Activated CD4-positive, CD25-positive, alpha-beta regulatory T cell treated with anti-CD3 and anti-CD28 coated beads, Interleukin-2, amount 50 U/mL, for 72 hours (primary cell): ENCODE data around the gene RUNX2.

Experiments used
- DNase-seq: peaks from one replicate; pipeline ENCODE4 v3.0.0; 2021

The RUNX2 gene

DNA sequence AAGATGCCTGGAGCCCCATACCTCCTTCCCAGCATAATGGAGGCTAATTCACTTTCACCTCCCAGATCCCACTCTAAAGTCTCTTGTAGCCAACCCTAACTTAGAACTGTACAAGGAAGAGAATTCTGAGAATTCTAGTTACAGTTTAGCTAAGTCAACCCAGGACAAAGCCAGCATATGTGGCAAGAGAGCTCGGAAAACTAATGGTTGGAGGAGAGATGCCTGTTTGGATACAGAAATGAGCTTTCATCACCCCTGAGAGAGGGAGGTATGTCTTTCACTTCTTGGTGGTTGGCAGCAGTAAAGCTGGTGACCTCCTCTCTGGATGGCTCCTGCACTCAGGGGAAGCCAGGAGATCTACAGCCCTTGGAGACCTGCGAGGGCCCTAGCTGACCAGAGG, 302.2 kb downstream of the RUNX2 start:
- DNase-seq, result no peak

DNA sequence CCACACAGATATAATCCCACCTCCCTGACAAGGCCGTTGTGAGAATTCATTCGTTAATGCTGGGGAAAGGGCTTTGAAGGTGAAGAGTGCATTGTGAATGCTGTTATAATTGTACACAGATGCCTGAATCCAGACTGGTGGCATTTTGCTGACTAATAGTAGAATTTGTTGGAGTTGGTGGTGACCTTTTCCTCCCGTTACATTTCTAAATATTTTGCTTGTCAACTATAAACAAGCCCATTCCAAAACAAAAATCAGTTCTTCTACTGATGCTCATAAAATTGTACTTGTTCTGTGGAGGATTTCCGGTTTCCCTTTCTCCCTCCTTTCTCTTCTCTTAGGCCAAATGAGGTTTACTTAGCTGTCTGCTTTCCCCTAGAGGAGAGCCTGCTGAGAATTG, 302.7 kb downstream of the RUNX2 start:
- DNase-seq, result no peak

DNA sequence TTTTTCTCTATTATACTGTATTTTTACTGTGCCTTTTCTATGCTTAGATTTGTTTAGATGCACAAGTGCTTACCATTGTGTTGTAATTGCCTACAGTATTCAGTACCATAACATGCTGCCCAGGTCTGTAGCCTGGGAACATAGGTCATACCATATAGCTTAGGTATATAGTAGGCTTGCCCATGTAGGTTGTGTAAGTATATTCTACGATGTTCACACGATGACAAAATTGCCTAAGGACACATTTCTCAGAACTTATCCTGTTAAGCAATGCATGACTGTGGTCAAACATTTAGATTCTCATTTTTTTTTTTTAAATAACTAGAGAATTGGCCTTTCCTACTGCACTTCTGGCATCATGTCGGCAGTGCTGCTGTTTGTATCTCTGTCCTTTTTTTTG, 303.3 kb downstream of the RUNX2 start:
- DNase-seq, result no peak

DNA sequence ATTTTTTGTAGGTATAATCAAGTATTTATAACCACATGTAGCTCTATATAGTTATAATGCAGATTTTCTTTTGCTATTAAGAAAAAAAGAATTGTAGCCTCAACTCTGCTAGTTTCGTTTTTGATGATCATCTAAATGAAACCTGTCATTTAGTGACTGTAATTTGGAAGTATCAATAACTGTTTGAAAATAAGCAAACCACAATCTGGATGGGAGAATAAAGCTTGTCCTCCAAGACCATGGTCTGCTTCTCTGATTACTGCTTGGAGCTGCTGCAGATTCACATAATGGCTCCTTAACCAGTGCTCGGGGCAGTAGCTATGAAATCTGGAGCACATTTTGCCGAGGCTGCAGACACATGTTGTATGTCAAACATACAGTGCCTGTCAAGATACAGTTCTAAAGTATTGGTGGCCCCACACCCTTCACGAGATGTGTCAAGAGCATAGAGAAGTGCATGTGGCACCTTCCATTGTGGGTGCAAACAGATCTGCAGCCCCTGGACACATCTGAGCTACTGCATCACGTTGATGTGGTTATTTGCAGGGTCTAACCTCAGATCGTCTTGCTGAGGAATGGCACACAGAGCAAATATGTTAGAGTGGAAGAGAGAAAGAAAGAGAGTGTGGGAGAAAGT, 305.3 kb downstream of the RUNX2 start:
- no peak for DNase-seq

DNA sequence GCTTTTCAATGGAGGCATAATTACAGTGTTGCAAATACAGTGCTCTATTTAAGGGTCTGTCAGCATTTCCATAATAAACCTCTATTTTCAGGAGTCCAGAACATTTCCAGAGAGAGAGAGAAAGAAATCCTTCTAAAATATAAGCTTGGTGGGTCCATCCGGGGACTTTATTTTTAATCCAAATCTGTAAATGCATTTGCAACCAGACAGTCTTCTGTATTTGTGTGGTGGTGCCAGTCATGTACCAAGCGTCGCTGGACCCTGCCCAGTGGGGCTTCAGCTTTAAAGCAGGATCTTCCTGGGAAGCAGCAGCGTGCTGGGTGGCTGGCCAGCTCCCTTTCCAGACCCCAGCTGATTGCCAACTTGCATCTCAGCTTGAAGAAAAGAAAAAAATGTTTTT, 306.1 kb downstream of the RUNX2 start:
- no peak for DNase-seq

DNA sequence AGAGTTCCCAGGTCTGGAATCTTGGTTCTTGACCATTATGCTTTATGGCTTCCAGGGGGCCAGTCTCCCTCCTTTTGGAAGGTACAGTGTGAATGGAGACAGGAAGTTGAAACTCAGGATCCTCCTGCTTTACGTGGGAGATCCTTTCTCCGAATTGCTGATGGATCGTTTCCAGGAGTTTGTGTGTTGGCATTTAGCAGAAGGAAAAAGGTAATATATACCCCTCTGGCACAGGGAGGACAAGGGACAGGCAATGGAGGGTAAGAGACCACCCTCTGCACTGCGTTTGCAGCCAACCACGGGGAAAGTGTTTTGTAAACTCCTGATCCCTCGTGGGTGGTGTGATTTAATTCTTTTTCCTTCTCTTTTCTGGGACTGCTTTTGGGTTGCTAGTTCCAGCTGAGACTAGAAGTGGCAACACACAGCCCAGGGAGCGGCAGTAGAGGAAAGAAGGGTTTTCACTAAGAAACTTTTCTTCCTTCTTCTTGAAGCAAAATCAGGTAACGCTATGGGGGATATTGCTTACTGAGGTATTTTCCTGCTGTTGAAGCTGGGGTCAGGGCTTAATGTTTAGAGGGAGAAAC, 307.2 kb downstream of the RUNX2 start:
- no peak for DNase-seq

DNA sequence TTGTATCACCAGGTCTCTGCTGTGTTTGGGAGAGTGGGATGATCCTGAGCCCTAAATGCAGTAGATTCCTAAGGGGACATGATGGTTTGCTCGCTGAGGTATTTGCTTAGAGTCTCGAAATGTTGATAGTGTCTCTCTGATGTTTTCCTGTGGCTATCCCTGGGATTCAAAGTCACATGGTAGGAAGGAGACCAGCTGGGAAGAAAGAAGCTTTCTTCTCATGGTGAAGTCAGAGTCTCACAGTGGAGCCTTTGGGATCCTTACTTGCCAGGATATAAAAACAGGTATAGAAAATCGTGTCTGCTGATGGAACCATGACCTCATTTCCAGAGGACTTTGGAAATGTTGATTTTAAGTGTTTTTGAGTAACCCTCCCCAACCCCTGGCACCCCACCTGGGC, 308.9 kb downstream of the RUNX2 start:
- no peak for DNase-seq

DNA sequence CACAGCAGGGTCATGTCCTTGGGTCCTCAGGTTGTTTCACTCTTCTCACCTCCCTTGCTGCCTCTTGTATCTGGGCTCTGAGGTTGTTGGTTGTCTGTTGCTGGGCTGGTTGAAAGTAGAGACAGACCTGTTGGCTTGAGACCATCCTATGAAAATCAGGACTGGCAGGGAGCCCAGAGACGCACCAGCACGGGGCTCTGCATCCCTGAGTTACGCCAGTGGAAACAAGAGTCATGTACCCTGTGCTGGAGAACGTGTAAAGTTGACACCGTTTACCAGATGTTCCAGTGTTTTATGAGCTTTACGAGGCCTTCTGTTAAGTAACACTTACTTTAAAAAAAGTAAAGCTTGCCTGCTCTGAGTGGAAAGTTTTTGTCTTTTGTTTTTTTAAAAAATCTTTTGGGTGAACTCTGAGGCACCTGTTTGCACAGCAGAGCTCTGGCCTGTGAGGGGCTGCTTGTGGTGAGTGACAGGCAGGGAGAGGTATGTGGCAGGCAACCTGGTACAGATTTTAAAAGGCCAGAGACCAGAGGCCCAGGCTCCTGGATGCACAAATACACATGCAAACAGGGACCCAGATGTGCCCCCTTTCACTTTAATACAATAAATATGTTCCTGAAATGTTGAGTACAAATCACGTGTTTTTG, 309.6 kb downstream of the RUNX2 start:
- no peak for DNase-seq

DNA sequence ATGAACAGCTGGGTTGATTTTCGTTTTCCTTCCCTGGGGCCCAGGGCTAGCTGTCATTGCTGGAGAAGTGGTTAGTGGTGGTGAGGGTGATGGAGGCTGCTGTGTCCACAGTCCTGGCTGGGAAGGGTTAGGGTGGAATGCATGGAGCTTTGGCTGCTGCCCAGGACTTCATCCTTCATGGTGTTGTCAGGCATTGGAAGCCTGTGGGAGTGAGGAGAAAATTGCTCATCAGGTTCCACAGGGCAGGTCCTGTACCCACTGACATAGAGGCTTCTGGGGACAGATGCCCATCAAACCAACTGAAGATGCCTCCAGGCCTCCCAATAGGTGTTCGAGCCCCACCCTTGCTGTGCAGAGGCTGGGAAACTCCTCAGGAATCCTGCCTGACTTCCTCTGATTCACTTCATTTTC, 312.0 kb downstream of the RUNX2 start:
- DNase-seq, result no peak

DNA sequence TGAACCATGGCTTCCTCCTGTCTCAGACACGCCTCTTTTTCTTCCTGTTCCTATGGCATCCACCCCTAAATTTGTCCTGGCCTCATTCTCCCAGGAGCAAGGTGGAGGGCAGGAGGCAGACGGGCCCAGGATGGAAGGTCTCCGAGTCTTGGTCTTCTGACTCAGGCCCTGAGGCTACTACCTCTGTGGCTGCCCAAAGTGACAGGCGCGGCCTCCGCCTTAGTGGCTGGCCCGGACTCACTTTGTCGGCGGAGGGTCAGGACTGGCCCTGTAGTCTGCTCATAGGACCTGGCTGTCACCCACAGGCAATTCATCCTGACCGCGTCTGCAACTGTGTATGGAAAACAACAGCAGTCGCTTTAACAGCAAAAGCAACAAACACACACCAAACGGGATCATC, 312.7 kb downstream of the RUNX2 start:
- no peak for DNase-seq

DNA sequence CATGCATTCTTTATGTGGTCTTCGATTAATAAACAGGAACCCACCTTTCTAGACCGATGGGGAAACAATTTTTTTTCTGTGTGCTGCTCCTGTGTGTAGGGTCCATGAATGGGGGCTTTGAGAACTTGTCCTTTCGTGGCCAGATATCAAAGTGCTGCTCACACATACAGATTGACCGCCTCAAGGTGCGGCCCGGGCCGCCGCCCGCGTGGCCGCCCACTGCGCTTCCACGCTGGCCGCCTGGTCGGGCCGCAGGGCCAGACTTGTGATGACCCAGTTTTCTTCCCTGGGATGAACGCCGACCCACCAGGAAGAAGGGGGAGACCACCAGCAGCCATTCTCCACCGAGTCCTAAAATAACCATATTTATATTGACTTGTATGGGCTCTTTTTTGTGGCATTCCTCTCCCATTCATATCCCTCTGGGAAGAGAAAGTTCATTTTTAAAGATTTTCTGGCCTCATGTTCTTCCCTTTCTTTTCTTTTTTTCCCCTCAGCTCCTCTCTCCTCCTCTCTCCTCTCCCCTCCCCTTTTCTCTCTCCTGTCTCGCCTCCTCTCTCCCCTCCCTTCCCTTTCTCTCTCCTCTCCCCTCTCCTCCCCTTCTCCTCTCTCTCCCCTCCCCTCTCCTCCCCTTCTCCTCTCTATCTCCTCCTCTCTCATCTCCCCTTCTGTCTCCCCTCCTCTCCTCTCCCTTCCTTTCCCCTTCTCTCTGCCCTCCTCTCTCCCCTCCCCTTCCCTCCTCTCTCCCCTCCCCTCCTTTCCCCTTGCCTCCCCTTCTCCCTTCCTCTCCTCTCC, 314.4 kb downstream of the RUNX2 start:
- DNase-seq, result no peak

DNA sequence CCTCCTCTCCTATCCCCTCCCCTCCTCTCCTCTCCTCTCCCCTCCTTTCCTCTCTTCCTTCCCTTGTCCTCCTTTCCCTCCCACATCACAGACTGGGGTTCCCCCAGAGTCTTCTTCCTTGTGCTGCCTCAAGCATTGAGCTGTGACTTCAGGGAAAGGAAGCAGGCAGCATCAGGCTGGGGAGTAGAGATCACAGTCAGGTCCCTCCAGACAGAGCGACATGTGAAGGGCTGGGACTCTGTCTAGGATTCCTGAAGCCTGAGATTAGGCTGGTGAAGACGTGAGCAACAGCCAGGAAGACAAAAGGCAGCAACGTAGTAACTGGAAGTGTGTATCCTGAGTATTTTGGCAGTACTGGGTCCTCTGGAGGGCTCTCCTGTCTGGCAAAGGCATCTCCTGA, 315.0 kb downstream of the RUNX2 start:
- DNase-seq, result no peak

DNA sequence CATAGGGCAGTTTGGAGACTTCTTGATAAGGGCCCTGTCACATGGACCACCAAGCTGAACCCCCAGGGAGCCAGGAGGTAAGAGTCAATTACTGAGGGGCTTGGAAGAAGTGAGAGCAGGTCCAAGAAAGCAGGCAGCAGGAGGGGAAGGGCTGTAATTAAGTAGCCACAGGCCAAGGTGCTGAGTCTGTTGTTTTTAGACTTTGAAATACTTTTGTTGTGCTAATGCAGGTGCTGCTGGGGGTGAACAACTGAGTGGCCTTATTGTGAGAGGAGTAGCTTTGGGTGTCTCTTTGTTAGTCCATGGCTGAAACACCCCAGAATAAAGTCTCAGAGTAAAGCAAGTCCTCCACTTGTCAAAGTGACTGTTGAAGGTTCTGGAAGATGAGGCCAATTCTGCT, 316.6 kb downstream of the RUNX2 start:
- DNase-seq, result no peak

DNA sequence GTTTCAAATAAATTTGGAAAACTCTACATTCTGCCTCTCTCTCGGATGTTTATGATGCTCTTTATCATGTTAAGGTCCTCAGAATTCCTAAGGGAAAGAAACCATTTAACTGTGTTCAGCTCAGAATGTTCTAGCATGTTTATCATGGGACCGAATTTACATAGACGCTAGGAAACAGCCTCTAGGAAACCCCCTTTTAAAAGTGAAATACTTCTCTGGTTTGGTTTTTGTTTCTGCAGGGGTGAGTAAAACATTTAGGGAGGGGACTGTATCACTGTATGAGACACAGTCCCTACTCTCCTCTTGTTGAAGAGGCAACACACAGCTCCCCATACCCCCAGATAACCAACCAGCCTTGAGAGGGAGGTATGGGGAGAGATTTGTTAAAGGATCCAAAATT, 317.2 kb downstream of the RUNX2 start:
- DNase-seq, result no peak

DNA sequence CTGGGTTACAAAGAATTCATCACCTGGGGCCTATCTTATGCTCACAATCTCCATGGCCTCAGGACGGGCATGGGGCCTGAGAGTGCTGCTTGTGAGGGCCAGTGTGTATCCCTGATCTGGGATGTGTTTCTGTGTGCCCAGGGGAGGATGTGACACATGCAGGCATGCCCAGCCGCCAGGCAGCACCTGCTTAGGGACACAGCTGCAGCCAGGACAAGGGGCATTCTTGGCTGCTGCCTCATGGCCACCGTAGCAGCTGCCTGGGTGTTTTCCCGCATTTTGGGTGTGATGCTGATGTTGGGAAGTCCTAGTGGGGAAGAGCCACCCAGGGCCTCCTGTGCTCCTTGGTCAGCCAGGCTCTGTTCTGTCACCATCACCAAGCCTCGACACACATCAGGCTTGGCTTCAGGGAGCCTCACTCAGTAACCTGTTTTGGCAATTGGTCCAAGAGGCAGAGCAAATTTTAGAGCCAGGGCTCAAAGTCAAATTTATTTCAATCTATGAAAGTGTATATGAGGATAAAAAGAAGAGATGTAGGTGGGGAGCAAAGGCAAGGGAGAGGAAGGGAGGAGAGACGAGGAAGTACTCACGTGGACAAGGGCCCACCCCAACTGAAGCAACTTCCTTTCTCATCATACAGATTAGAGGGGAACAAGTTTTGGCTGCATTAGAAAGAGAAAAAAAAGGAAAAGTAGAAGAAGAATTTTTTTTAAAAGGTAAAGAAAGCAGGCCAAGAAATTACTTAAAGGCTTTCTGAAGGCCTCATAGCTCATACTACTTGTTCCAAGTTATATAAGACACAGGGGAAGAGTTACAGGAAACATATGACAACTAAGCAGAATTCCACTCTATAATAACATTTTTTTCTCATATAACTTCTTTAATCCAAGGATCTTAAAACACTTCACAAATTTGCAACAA, 319.5 kb downstream of the RUNX2 start:
- DNase-seq, result no peak

DNA sequence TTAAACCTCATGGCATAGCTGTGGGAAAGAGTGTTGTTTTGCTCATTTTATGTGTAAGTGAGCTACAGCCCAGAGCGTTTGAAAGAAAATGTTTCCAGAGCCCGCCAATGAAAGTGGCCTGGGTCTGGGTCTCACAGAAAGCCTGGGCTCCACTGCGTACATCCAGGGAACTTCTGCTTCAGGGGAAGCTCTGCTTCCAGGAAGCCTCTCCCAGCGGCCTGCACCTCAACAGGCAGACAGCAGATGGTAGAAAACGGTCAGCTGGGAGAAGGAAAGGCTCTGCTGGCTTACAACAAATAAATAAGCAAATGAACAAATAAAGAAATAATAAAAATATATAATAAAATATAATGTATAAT, 320.1 kb downstream of the RUNX2 start:
- no peak for DNase-seq

DNA sequence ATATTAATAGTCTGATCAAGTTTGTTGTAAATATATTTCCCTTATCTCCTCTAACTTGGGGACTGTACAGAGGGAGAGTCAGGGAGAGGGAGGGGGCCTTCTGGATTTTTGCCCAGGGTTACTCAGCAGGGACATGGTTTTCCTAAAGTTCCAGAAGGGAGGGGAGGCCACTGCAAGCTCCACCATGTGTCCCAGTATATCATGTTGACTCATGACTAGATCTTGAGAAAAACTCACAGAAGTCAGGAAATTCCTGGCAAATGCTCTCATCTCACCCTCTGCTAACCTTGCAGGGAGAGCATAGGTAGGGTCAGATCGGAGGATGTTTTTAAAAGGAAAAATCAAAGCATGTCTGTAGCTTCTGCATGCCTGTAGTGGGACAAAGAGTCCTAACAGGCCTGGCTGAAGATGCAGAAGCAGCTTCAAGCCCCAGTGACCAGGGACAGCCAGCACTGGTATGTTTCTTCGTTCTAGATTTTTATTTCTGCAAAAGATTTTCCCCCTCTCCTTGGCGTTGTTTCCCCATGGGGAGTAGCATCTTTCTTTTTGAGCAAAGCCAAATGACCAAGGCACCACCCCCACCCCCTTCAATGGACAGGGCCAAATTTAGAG, 322.5 kb downstream of the RUNX2 start:
- no peak for DNase-seq

DNA sequence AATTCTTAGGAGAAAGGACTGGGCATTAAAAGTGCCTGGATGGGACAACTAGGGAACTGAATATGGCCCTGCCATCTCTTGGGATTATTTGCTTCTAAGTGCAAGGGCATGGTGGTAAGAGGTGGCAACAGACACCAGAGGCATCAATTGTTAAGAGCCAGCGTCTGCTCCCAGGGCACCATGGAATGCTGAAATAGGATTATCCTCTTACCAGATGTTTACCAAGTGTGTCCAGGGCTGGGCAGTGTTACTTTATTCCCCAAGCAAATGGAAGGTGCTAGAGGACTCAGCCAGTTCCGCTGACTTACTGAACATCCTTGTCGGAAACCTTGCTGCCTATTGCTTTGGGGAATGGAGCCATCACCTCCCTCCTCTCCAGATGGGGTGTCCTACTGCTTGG, 323.2 kb downstream of the RUNX2 start:
- DNase-seq, result no peak

DNA sequence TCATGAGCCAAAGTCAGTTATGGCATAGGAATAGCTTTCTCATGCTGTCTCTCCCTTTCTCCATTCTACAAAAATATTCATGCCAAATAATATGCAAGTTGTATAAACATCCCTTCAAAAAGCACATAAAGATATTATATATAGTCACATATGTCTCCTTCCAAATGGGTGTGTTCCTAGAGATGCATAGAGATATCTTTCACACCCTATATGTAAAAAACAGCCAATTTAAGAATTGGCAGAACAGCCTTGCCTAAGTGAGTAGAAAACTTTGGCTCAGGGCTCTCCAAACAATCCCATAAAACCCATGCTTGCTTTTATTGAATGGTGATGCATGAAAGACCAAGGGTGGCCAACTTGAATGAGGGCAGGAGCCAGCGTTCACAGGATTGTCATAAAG, 324.3 kb downstream of the RUNX2 start:
- DNase-seq, result no peak

DNA sequence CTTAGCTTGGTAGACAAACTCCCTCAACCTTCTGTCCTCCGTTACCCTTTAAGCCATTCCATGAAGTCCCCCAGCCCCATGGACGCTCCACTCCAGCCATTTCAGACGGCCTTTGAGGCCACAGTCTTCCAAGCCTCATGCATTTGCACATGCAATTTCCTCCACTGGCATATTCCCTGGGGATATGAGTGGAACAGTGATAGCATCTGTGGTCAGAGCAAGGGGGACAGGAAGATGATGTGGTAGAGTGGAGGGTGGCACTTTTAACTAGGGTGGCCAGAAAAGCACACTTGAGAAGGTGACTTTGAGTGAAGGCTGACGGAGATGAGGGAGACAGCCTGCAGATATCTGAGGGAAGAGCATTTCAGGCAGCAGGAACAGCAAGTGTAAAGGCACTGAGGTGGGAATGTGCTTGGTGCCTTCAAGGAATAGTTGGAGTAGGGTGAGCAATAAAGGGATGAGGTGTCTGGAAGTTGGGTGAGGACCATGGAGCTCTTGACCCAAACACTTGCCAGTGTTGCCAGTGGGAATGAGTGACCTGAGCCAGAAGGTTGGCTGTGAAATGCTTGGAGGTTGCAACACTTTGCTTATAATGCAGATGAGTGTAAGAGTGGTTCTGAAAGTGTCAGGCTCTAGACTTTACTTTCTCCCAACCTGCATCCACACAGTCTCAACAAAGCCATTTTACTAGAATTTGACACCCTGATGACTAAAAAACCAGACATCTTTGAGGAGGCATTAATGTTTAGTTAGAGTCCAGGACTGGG, 325.2 kb downstream of the RUNX2 start:
- DNase-seq, result no peak

DNA sequence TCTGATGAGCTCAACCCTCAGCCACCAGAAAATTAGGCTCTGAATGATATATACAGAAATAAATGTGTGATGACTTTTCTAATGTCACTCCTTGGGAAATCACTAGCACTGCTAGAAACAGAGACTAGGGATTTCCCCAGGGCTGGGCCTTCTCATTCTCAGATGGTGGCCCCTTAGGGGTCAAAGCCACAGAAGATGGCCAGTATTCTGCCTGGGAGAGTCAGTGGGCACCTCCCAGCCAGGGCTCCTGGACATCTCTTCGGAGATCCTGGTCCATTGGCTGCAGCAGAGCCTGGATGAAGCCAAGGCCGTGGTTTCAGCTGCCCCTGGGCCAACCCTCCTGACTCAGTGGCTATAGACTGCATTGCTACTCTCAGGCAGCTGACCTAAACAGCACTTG, 326.5 kb downstream of the RUNX2 start:
- DNase-seq, result no peak
